ENCODE results near the gene TESPA1. TPM values are rescaled to one million over a fixed set of nuclear protein-coding genes. Genes with fewer than 3 reads are reported as not detected.

TESPA1 gene
- polyA plus RNA-seq, 1 donor (not counting 4 experiments of a cell fraction or from before 2014, with no cell fraction given): not detected

GRCh38 chr12:54958048-54958658 is 26.4 kb downstream of the TESPA1 start:
- Histone ChIP-seq H3K27ac (ENCODE audit: control insufficient read depth, insufficient read depth, low read length) (no peak overlapping the region), H4K20me1 (ENCODE audit: control insufficient read depth, extremely low read depth, insufficient read depth, low read length) (no peaks in the 10 kb centered on the region), H3K27me3 (ENCODE audit: control insufficient read depth, extremely low read depth, insufficient read depth, low read length) (no peaks in the 10 kb centered on the region), H2AFZ (ENCODE audit: control insufficient read depth, low read length) (no peak overlapping the region), H3K9me1 (ENCODE audit: control insufficient read depth, extremely low read depth, insufficient read depth, low read length) (no peaks in the 10 kb centered on the region), H3K9me3 (ENCODE audit: control insufficient read depth, low read depth, low read length) (no peaks in the 10 kb centered on the region), H3K4me3 (ENCODE audit: control insufficient read depth in 2 of 3, extremely low read depth in 1 of 3, insufficient read depth in 2 of 3, low read depth in 1 of 3, low read length in 3 of 3) (no peak overlapping the region), H3K36me3 (ENCODE audit: control insufficient read depth in 2 of 2, extremely low read depth in 1 of 2, insufficient read depth in 2 of 2, low read length in 2 of 2) (no peaks in the 10 kb centered on the region), H3K4me2 (ENCODE audit: control insufficient read depth, extremely low read depth, insufficient read depth, low read depth, low read length) (no peak overlapping the region), H3K79me2 (ENCODE audit: control insufficient read depth, insufficient read depth, low read length) (no peaks in the 10 kb centered on the region), H3K9ac (ENCODE audit: control insufficient read depth, extremely low read depth, insufficient read depth, low read length) (no peak overlapping the region), H3K4me1 (ENCODE audit: control insufficient read depth, extremely low read depth, insufficient read depth, low read length) (no peaks in the 10 kb centered on the region)
- DNase-seq (ENCODE audit: low read depth, low spot score): peak; percentile 54
- peak; percentile 45 to 65 (median 53) for TF ChIP-seq CTCF (optimal IDR thresholded peaks at IDR 0.05 in 1 of 3, IDR thresholded peaks at IDR 0.05 in 1 of 3, conservative IDR thresholded peaks at IDR 0.05 in 1 of 3; ENCODE audit: extremely low read depth in 1 of 3, insufficient read depth in 2 of 3, low read length in 3 of 3)
- TF ChIP-seq EZH2 (IDR thresholded peaks at IDR 0.05; ENCODE audit: low read length): no peak
- dilution Hi-C loops (cut with MboI; ENCODE audit: extremely low pct_ligation_motif_present, low sequenced_read_pairs): no loop called here
- FAIRE-seq: peak; percentile 93

- Histone ChIP-seq H3K4me3 (ENCODE audit: control insufficient read depth in 2 of 3, extremely low read depth in 1 of 3, insufficient read depth in 2 of 3, low read depth in 1 of 3, low read length in 3 of 3) (no peak overlapping the region), H3K9ac (ENCODE audit: control insufficient read depth, extremely low read depth, insufficient read depth, low read length) (no peak overlapping the region), H3K27ac (ENCODE audit: control insufficient read depth, insufficient read depth, low read length) (no peak overlapping the region), H3K36me3 (ENCODE audit: control insufficient read depth in 2 of 2, extremely low read depth in 1 of 2, insufficient read depth in 2 of 2, low read length in 2 of 2) (no peaks in the 10 kb centered on the region), H3K4me2 (ENCODE audit: control insufficient read depth, extremely low read depth, insufficient read depth, low read depth, low read length) (no peak overlapping the region), H2AFZ (ENCODE audit: control insufficient read depth, low read length) (no peak overlapping the region), H3K9me1 (ENCODE audit: control insufficient read depth, extremely low read depth, insufficient read depth, low read length) (no peaks in the 10 kb centered on the region), H3K9me3 (ENCODE audit: control insufficient read depth, low read depth, low read length) (no peaks in the 10 kb centered on the region), H4K20me1 (ENCODE audit: control insufficient read depth, extremely low read depth, insufficient read depth, low read length) (no peaks in the 10 kb centered on the region), H3K4me1 (ENCODE audit: control insufficient read depth, extremely low read depth, insufficient read depth, low read length) (no peaks in the 10 kb centered on the region), H3K27me3 (ENCODE audit: control insufficient read depth, extremely low read depth, insufficient read depth, low read length) (no peaks in the 10 kb centered on the region), H3K79me2 (ENCODE audit: control insufficient read depth, insufficient read depth, low read length) (no peaks in the 10 kb centered on the region)
- FAIRE-seq (no peak), DNase-seq (ENCODE audit: low read depth, low spot score) (no peak)
- TF ChIP-seq CTCF (optimal IDR thresholded peaks at IDR 0.05 in 1 of 3, IDR thresholded peaks at IDR 0.05 in 1 of 3, conservative IDR thresholded peaks at IDR 0.05 in 1 of 3; ENCODE audit: extremely low read depth in 1 of 3, insufficient read depth in 2 of 3, low read length in 3 of 3): no peak
- no peak for TF ChIP-seq EZH2 (IDR thresholded peaks at IDR 0.05; ENCODE audit: low read length)
- dilution Hi-C loops (cut with MboI; ENCODE audit: extremely low pct_ligation_motif_present, low sequenced_read_pairs): no loop called here
Observed at GRCh38 chr12:54956818-54957641, 27.5 kb downstream of the TESPA1 start.

All from keratinocyte (primary cell).